ENCODE data around the gene RPS6KA2.

DNA sequence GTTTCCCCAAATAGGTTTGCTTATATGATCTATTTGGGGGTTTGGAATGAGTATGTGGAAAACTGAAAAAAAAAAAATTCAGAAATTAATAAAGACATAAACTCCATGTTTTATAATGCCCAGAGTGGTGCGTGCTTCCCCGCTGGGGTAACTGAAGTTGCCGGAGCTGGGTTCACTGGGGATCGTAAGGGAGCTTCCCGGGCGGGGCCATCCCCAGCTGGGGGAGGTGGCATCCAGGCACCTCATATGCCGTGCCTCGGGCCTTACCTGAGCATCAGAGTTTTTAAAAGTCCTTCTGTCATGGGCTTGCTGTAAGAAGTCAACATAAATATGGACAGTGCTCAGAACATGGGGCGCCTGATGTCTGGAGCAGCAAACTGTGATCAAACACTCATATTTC lies 22.7 kb downstream of the RPS6KA2 start:
- TF ChIP-seq EZH2 (IDR thresholded peaks at IDR 0.05; ENCODE audit: insufficient read depth, poor library complexity, severe bottlenecking) (no peak), EZH2phosphoT487 (IDR thresholded peaks at IDR 0.05; ENCODE audit: insufficient read depth, low read depth) (no peak)

Measured in GM23248 (cell line).